Measurements from ENCODE around the gene GNG2. TPM values are rescaled to one million over a fixed set of nuclear protein-coding genes. Genes with fewer than 3 reads are reported as not detected.

GNG2 gene
- total RNA-seq, 1 donor from 2014 or later = 5.8 TPM

DNA sequence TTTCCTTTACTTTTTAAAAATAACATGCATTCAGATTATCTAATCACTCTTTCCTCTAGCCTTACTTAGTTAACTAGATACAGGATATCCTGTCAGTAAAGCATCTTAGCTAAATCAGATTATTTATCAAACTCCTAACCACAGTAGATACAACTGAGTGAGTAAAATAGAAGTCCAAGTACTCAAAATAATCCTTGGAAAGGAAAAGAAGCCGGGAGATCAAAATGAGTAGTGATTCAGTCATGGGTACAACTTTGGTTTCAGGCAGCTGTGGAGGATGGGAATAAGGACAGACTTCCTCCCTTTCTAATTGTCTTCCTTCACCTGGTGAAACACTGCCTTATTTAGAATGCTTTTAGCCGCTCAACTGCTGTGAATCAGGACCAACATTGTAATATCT, 29.4 kb downstream of the GNG2 start:
- peak; percentile 5 to 34 for DNase-seq (ENCODE audit: low read depth in 2 of 2)

GRCh38 chr14:51894250-51894649, 33.8 kb downstream of the GNG2 start:
- no peak for DNase-seq (ENCODE audit: low read depth in 2 of 2)

DNA sequence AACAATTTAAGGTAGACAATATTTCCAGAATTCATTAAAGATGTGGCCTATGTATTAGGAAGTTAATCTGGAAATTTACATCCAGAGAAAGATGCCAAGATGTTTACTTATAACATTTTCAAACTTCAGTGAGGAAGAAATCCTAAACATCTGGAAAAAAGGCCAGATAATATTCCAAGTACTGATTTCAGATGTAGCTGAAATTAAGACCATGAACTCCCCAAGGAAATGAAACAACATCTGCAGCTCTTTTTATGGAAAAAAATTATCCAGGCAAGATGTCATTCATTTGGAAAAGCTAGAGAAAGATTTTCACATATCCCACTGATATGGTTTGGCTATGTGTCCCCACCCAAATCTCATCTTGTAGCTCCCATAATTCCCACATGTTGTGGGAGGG, 35.0 kb downstream of the GNG2 start:
- DNase-seq (ENCODE audit: low read depth in 2 of 2) = no peak

DNA sequence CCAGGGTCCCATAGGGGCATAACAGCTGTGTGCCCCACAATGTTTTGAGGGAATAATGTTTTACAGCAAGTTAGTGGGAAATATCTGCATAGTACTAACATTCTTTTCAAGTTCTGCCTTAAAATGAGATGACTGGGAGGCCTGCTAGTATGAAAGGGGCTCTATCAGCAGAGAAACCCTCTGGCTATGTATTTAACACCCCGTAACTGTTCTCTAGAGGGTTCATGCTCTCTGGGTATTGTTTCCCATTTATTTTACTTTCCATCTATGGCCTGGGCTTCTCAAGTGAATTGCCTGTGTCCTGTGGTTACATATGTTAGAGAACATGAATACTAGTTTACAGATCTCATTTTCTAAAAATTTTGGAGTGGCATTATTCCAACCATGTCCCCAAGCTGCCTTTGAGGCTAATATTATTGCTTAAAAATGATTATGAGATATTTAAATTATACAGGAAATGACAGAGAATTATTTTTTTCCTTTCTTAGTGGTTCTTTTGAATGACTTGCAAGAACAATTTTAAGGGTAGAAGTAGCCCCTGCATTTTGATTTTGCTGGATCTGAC, 37.5 kb downstream of the GNG2 start:
- DNase-seq (ENCODE audit: low read depth in 2 of 2) = no peak

- no peak for DNase-seq (ENCODE audit: low read depth in 2 of 2)
Observed at GRCh38 chr14:51901475-51902024, 41.1 kb downstream of the GNG2 start.

DNA sequence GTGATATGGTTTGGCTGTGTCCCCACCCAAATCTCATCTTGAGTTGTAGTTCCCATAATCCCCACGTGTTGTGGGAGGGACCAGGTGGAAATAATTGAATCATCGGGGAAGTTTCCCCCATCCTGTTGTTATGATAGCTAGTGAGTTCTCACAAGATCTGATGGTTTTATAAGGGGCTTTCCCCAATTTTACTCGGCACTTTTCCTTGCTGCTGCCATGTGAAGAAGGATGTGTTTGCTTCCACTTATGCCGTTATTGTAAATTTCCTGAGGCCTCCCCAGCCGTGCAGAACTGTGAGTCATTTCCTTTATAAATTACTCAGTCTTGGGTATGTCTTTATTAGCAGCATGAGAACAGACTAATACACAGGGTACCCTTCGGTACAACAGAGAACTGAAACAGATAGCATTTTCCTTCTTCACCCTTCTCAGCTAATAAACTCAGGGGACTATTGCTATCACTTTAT, 45.3 kb downstream of the GNG2 start:
- DNase-seq (ENCODE audit: low read depth in 2 of 2) = peak; percentile 11 to 96

GRCh38 chr14:51908086-51908485, 47.7 kb downstream of the GNG2 start:
- no peak for DNase-seq (ENCODE audit: low read depth in 2 of 2)

- DNase-seq (ENCODE audit: low read depth in 2 of 2) = no peak
Observed at GRCh38 chr14:51912112-51912786, 51.8 kb downstream of the GNG2 start.

GRCh38 chr14:51914310-51914709, 53.9 kb downstream of the GNG2 start:
- DNase-seq (ENCODE audit: low read depth in 2 of 2) = no peak

- no peak for DNase-seq (ENCODE audit: low read depth in 2 of 2)
Observed at GRCh38 chr14:51917193-51917592, 56.8 kb downstream of the GNG2 start.

DNA sequence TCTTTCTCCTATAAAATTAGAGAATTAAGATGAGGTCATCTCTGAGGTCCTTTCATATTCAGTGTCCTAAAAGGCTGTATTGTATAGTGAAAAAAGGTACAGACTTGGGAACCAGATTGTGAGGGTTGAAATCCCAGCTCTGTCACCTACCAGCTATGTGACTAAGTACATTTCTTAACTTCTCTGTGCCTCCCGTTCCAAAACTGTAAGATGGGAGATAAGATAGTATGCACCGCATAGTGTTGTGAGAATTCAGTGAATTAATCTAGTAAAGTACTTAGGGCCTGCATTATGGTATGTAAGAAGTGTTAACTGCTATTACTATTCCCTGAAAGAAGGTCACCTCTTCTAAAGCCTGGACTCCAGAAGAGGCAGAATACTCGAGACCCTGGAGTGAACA, 60.6 kb downstream of the GNG2 start:
- no peak for DNase-seq (ENCODE audit: low read depth in 2 of 2)

- DNase-seq (ENCODE audit: low read depth in 2 of 2) = no peak
Observed at GRCh38 chr14:51922624-51923023, 62.2 kb downstream of the GNG2 start.

GRCh38 chr14:51924600-51924999, 64.2 kb downstream of the GNG2 start:
- no peak for DNase-seq (ENCODE audit: low read depth in 2 of 2)

DNA sequence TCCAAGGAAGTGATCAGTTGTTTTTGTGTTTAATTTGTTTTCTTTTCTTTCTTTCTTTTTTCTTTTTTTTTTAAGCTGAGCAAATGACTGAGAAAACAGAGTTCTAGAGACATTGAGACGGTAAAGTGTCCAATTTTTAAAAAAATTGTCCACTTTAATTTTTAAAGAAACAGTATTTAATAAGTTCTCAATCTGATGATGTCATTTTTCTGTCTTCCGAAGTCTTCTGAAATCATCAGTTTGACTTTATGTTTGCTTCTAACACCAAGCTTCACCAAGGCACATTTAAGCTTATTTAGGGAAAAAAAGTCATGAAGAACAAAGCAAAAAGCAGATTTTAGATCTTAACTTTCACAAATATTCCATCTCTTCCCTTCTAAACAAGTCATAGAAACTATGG, 65.6 kb downstream of the GNG2 start:
- no peak for DNase-seq (ENCODE audit: low read depth in 2 of 2)

GRCh38 chr14:51926449-51926848, 66.0 kb downstream of the GNG2 start:
- no peak for DNase-seq (ENCODE audit: low read depth in 2 of 2)

DNA sequence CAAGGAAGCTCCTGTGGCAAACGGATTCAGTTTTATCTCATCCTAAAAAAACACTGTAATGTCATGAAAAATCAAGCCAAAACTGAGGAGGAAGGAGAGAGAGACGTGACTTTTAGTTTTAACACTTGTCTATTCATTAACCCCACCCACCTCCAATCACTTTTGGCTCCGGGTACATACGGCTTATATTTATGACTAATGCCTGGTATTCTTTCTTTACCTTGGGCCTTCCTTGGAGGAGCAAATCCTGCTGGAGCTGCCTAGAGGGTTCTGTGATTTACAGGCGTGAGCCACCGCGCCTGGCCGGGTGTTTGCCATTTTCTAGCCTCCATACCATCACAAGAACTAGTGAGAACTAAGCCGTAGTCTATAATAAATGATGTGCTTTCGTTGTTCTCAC, 68.2 kb downstream of the GNG2 start:
- DNase-seq (ENCODE audit: low read depth in 2 of 2) = no peak

DNA sequence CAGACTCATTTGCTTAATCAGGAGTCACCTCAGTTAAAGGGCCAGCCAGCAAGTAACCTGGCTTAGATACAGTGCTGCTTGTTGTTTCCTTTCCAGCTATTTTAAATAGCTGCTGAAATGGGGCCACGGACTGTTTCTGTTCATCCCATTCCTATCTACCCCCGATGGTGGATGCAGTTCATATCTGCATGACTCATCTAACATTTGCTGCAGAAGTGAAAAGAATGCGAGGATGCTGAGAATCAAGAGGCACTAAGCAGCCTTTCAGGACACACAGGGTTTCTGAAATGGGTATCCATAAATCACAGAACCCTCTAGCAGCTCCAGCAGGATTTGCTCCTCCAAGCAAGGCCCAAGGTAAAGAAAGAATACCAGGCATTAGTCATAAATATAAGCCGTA, 68.8 kb downstream of the GNG2 start:
- peak in 1 of 2 donors; percentile 1 for DNase-seq (ENCODE audit: low read depth in 2 of 2)

DNA sequence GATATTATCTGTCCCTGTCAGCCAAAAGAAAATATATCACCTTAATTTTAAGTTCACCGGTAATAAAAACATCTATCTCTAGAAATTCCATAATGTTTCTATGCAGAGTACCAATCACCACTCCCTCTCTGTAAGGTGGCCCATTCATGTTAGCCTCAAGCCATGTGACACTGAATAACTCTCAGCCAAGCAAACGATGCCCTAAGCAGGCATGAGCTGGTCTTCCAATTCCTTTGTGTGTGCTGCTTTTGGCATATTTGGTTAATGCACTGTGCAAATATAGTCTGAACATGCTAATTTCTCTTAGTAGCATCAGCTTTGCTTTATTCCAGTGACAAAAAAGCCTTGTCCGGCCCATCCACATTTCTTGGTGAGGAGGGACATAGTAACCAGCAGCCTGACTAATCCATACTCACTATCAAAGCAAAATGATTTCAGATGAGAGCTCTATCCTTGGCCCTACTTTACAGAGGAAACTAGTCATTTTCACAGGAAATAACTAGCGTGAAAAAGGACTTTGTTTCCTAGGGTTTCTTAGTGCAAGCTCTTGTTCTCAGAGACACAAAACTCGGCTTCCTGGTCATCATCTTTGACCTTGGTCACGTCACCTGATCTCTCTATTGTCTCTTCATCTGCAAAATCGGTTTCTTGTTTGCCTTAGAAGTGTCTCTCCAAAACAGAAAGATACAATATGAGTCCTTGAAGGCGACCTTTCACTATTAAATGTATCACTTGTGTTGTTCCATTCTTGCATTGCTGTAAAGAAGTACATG, 69.7 kb downstream of the GNG2 start:
- peak; percentile 11 to 42 for DNase-seq (ENCODE audit: low read depth in 2 of 2)

DNA sequence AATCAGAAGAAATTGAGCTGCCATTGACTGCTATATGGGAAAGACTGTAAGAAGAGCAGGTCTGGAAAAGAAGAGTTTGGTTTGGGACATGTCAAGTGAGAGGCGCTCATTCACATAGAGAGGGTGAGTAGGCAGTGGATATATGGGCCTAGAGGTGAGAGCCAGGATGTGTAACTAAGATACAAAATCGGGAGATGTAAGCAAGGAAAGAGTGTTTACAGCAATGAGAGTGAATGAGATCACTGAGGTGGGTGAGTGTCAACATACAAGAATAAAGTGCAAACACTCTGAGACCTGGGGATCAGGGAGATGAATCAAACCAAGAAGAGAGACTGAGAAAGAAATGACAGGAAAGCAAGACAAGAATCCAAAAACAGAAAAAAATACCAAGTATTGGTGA, 70.9 kb downstream of the GNG2 start:
- DNase-seq (ENCODE audit: low read depth in 2 of 2) = no peak

- no peak for DNase-seq (ENCODE audit: low read depth in 2 of 2)
Observed at GRCh38 chr14:51933191-51933590, 72.8 kb downstream of the GNG2 start.

DNA sequence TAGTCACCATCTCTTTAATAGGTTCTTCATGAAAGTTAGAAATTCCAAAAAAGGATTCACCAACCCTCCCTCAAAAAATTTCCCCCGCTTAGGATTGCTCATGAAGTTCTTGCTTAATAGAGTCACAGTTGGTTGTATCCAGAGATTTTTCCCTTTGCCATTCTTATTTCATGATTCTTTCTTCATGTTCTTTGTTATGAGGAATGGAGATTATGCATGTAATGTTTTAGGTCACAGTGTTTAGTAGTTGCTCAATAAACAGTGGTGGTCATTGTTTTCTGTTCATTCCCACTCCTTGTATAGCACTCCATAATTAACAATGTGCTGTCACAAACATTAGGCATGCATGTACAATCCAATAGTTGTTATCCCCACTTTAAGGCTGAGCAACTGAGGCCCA, 77.7 kb downstream of the GNG2 start:
- no peak for DNase-seq (ENCODE audit: low read depth in 2 of 2)

GRCh38 chr14:51938821-51939220, 78.4 kb downstream of the GNG2 start:
- DNase-seq (ENCODE audit: low read depth in 2 of 2) = no peak

Measured in lung microvascular endothelial cell (primary cell).